Measurements from ENCODE around the gene HHATL.

- no peak for TF ChIP-seq POLR2AphosphoS5 (IDR thresholded peaks at IDR 0.05; ENCODE audit: low read depth, low read length)
- no peak for TF ChIP-seq POLR2A (IDR thresholded peaks at IDR 0.05; ENCODE audit: low read depth, low read length)
- TF ChIP-seq TAF1 (IDR thresholded peaks at IDR 0.05; ENCODE audit: borderline replicate concordance, low read depth, low read length) = no peak
Observed at GRCh38 chr3:42700366-42701288, 2.0 kb downstream of the HHATL start.
